Measurements from ENCODE around the gene SEC24D. TPM values are rescaled to one million over a fixed set of nuclear protein-coding genes. Genes with fewer than 3 reads are reported as not detected.

SEC24D gene
- total RNA-seq, 1 donor from 2014 or later: 8.2 TPM

- DNase-seq (ENCODE audit: low spot score in 2 of 2) (no peak), FAIRE-seq (no peak)
These were observed 79.5 kb downstream of the SEC24D start for GRCh38 chr4:118756429-118756828.

- FAIRE-seq (no peak), DNase-seq (ENCODE audit: low spot score in 2 of 2) (no peak)
These were observed 80.3 kb downstream of the SEC24D start for GRCh38 chr4:118755438-118756226.

DNA sequence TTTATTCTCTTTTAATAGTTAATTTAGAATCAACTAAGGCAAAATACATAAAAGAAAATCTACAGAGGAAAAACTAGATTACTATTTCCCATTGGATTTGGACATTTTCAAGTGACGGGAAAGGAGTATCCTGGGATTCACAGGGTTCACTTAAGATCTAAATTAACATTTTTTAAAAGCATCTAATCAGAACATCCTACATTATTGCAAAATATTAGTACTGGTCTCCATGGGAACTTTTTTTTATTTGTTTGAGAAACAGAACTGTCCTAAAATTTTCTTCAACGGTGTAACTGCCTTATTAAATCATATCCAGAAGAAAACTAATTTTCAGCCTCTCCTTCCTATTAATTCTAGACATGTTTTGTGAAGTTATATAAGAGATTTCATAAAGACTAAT lies 81.0 kb downstream of the SEC24D start:
- DNase-seq (ENCODE audit: low spot score in 2 of 2): no peak
- FAIRE-seq: no peak

DNA sequence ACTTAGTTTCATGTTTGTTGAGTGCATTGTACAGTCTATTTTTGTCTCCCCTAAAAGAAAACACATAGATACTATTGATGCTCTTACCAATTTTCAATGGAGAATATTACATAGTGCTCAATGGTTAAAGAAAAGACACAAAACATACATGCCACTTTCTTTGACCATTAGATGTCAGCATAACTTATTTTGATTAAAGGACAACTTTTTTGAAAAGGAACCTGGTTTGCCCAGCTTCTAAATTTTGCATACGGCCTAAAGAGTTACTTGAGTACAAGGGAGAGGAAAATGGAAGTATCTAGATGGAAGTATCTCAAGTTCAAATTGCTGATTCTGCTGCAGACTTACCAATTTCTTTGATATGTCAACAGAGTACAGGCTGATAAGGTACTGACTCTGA lies 82.2 kb downstream of the SEC24D start:
- DNase-seq (ENCODE audit: low spot score in 2 of 2) (no peak), FAIRE-seq (no peak)

DNA sequence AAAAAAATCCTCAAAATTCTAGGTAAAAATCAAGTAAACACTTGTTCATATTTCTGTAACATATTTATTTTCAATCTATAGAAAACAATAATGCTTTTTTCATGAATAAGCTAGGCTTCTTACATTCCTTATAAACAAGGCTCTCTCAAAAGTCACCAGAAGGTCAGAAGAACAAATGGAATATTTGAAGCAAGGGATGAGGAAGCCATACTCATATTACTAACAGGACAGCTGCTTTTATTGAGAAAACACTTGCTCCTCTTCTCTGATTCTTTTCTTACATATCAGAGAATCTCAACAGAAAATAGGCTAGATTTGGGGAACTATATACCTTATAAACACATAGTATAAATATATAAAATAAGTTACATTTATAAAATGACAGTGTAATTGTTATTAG lies 82.8 kb downstream of the SEC24D start:
- DNase-seq (ENCODE audit: low spot score in 2 of 2) (no peak), FAIRE-seq (no peak)

DNA sequence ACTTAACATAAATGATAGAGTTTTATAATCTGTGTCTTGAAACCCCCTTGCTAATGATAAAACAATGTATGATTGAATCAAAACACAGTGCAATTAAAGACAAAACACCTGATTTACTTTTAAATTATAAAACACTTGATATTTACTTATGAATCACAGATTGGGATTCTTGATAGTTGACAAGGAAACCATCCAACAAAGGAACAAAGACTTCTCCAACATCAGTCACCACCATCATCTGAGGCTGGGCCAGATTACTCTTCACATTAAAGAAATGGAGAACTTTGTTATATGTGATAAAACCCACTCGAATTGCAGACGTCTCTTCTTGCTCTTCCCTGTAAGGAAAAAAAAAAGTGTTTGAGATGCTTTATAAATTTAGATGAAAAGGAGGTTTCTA lies 83.4 kb downstream of the SEC24D start:
- no peak for FAIRE-seq
- DNase-seq (ENCODE audit: low spot score in 2 of 2): no peak

GRCh38 chr4:118751629-118752323 lies 84.2 kb downstream of the SEC24D start:
- no peak for DNase-seq (ENCODE audit: low spot score in 2 of 2)
- no peak for FAIRE-seq

DNA sequence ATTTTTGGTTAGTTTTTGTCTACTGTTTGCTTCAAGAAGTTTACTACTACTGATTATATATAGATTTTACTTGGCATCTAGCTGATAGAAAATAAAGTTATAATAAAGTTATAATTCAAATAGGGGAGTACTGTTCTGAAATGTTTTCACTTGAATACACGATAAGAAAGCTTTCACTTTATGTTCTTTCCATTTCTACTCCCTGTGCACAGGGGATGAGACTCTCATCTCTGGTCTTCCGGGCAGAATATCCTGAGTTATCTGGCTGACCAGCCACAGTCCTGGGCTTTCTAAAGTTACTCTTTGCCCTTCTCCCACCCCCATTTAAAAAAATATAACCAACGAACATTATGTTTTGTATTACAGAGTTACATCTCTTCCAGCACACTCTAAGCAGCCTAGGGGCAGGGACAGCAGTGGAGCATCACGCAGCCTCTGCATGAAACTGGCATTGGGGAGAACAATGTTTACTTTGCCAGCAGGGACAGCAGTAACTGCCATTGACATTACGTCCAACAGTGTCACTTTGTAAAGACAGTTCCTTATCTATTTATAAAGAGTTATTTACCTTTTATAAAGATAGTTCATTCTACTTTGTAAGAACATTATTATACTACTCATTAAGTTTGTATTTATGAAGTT lies 86.5 kb downstream of the SEC24D start:
- FAIRE-seq (no peak), DNase-seq (ENCODE audit: low spot score in 2 of 2) (no peak)

- FAIRE-seq: no peak
- DNase-seq (ENCODE audit: low spot score in 2 of 2): no peak
These were observed 89.5 kb downstream of the SEC24D start for GRCh38 chr4:118746251-118746919.

- no peak for DNase-seq (ENCODE audit: low spot score in 2 of 2)
- no peak for FAIRE-seq
These were observed 90.6 kb downstream of the SEC24D start for GRCh38 chr4:118745357-118745756.

GRCh38 chr4:118743867-118744266 lies 92.1 kb downstream of the SEC24D start:
- FAIRE-seq: no peak
- DNase-seq (ENCODE audit: low spot score in 2 of 2): no peak

DNA sequence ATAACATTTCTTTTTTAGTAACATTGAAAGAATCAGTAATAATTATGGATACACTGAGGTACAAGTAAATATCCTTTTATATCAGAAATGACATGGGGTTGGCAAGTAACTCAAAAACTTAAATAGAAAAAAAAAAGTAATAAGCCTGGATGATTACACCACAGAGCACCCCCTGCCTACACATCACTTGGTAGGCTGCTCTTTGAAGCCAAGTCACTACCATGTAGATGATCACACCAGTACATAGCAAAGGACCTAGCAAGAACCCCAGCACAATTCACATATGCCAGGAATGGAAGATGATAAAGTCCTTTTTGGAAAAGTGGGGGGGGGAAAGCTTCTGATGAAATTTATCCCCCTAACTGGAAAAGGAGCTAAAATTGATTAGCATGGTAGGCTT lies 93.9 kb downstream of the SEC24D start:
- DNase-seq (ENCODE audit: low spot score in 2 of 2): no peak
- FAIRE-seq: no peak

GRCh38 chr4:118741301-118741855 lies 94.5 kb downstream of the SEC24D start:
- DNase-seq (ENCODE audit: low spot score in 2 of 2): no peak
- no peak for FAIRE-seq

DNA sequence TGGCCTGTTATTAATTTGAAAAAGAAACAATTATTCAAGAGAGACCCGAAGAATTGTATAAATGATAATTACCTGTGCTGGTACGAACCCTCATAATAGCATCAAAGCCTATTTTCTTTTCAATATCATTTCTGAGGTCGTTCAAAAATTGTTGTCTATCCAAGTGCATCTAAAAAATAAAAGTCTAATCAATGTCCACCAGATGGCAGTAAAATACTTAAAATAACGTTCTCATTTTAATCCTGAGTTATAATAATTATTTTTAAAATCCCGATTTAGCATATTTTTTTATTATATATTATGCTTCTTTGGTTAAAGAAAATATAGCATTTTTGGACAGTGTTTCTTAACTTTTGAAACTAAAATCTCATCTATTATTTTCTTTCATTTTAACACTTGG lies 95.1 kb downstream of the SEC24D start:
- peak; percentile 96 for FAIRE-seq
- peak in 1 of 2 donors; percentile 1 for DNase-seq (ENCODE audit: low spot score in 2 of 2)

GRCh38 chr4:118739022-118739713 lies 96.8 kb downstream of the SEC24D start:
- no peak for DNase-seq (ENCODE audit: low spot score in 2 of 2)

GRCh38 chr4:118738090-118738489 lies 97.8 kb downstream of the SEC24D start:
- FAIRE-seq (no peak), DNase-seq (ENCODE audit: low spot score in 2 of 2) (no peak)

More at GRCh38 chr4:118739022-118739713, 96.8 kb downstream of the SEC24D start:
- FAIRE-seq: no peak

DNA sequence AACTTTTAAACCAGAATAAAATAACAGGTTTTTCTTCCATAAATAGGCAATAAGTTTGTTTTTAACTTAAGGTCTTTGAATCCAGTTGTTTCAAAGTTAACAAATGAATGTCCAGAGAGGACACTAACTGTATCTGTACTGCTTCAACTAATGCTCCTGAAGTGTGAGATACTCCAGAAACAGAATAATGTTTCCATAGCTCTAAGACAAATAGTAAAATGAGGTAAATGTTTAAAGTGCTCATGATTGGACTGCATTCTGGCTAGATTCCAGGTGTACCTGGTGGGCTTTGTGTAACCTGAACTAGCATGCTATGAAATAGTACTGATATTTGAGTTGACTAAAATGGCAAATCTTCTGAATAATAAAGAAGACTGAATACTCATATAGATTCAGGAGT lies 99.0 kb downstream of the SEC24D start:
- DNase-seq (ENCODE audit: low spot score in 2 of 2) (no peak), FAIRE-seq (no peak)

DNA sequence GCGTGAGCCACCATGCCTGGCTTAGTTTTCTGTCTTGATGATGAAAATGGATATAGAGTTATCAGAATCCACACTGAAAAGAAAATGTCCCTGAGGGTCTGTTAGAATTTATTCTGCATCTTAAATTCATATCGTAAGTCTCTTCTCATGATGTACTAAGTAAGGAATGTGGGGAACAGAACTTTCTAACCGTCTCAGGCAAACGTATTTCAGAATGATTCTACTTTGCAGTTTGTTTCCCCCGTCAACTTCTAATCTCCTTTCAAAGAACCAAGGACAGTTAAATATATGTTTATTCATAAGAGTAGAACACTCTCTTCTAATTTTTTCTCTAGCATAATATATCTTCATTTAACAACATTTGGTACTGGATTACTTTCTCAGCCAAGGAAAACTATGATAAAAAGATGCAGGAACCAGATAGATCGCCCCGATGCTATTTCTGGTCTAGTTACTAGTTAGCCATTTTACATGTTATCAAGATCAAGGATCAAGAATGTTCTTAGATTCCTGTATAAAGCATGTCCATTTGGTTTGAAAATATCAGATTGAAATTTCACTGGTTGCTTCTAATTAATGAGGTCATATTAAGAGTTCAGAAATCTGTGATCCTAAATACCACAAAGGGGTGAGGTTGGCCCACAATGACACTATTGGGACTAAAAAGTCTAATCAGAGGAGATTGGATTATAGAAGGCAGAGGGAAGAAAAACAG lies 101.3 kb downstream of the SEC24D start:
- DNase-seq (ENCODE audit: low spot score in 2 of 2): no peak

GRCh38 chr4:118732591-118733330 lies 103.2 kb downstream of the SEC24D start:
- DNase-seq (ENCODE audit: low spot score in 2 of 2) (no peak), FAIRE-seq (no peak)

More for the DNA sequence above, 101.3 kb downstream of the SEC24D start:
- FAIRE-seq: no peak
